HCT116 (cell line): ENCODE data around the gene HOGA1. TPM values are rescaled to one million over a fixed set of nuclear protein-coding genes. Genes with fewer than 3 reads are reported as not detected.
A peak's percentile ranks its signal among the peaks of the same experiment; 100 is the strongest.

Experiments used
- ATAC-seq: fragments of 200-7000 bp; cut with Tn5 transposase; 2 replicates; pipeline ENCODE4 v1.9.1; 2020; ENCODE audit warnings: mild to moderate bottlenecking, moderate library complexity
- BruUV-seq: library from RNA; stranded (reverse); fragments of 400-500 nt; replicated peaks from 2 replicates; lab custom pipeline; 2021; lab: Mats Ljungman, UMichigan
- CTCF ChIA-PET: fragments of 300-600 bp; sonication (Branson Sonifier 250); formaldehyde crosslinking; loops from one replicate; lab custom pipeline; 2021; ENCODE audit warnings: antibody characterized with exemption; lab: Charles Lee
- POLR2A ChIA-PET: fragments of 300-600, 350-600 bp; sonication (Branson Sonifier 250); formaldehyde crosslinking; loops from one replicate; lab custom pipeline; 2021; ENCODE audit warnings: antibody characterized with exemption; lab: Charles Lee
- RAD21 ChIA-PET, 2 experiments: fragments of 300-600 bp; sonication (Branson Sonifier 250); formaldehyde crosslinking; loops; one replicate each; lab custom pipeline; 2023; ENCODE audit warnings: low total read pairs in 2 of 2; ENCODE audit not compliant: uncharacterized antibody in 2 of 2, unreplicated experiment in 2 of 2, low non-redundant PET in 1 of 2; lab: Charles Lee
- DNase-seq: peaks from one replicate; pipeline ENCODE4 v3.0.0-alpha.2; 2010; ENCODE audit warnings: low read depth, low spot score
- H2AFZ ChIP-seq: fragments of 200-600 bp; shearing (Covaris generic), sonication (generic); 2 replicates; pipeline ENCODE4 v1.6.1; 2017; ENCODE audit warnings: low read depth, mixed run types, mixed read lengths, antibody characterized with exemption, low read length; ENCODE audit not compliant: poor library complexity, severe bottlenecking
- H3K27ac ChIP-seq: 2 replicates; pipeline ENCODE4 v1.5.1; 2012; ENCODE audit warnings: low read depth, low read length
- H3K27me3 ChIP-seq: fragments of 200-600 bp; sonication (generic); 2 replicates; pipeline ENCODE4 v1.6.1; 2016; ENCODE audit warnings: mixed run types, low read length, mixed read lengths; ENCODE audit not compliant: insufficient read depth
- H3K36me3 ChIP-seq, 2 experiments: fragments of 200-500 bp in 1 of 2; fragments of 200-600 bp in 1 of 2; sonication (Bioruptor generic) in 1 of 2; sonication (generic) in 1 of 2; 2 replicates each; pipeline versions ENCODE4 v1.5.1 to v1.6.1; 2014 to 2016; ENCODE audit warnings: low read length in 2 of 2, inconsistent platforms in 1 of 2, mixed read lengths in 1 of 2, mixed run types in 1 of 2; ENCODE audit not compliant: insufficient read depth in 2 of 2, control insufficient read depth in 1 of 2
- H3K4me1 ChIP-seq, 2 experiments: fragments of 200-600 bp in 1 of 2; sonication (generic) in 1 of 2; 2 replicates each; pipeline versions ENCODE4 v1.5.1 to v1.6.1; 2012 to 2017; ENCODE audit warnings: low read length in 2 of 2, inconsistent platforms in 1 of 2, mild to moderate bottlenecking in 1 of 2, mixed read lengths in 1 of 2, mixed run types in 1 of 2, moderate library complexity in 1 of 2; ENCODE audit not compliant: insufficient read depth in 2 of 2, control insufficient read depth in 1 of 2
- H3K4me2 ChIP-seq: fragments of 200-600 bp; sonication (generic); 2 replicates; pipeline ENCODE4 v1.6.1; 2017; ENCODE audit warnings: mixed run types, low read length, mixed read lengths
- H3K4me3 ChIP-seq, 2 experiments: fragments of 200-600 bp in 1 of 2; sonication (generic) in 1 of 2; replicated peaks in 1 of 2; 2 replicates each; pipeline ENCODE4 v1.5.1; 2011 to 2016; ENCODE audit warnings: low read length in 2 of 2, control low read depth in 1 of 2, low read depth in 1 of 2, mild to moderate bottlenecking in 1 of 2, mixed read lengths in 1 of 2, mixed run types in 1 of 2
- H3K79me2 ChIP-seq: fragments of 200-600 bp; sonication (generic); 2 replicates; pipeline ENCODE4 v1.6.1; 2017; ENCODE audit warnings: mild to moderate bottlenecking, mixed run types, low read length, moderate library complexity, mixed read lengths; ENCODE audit not compliant: insufficient read depth
- H3K9ac ChIP-seq: fragments of 200-600 bp; sonication (generic); 2 replicates; pipeline ENCODE4 v1.6.1; 2016; ENCODE audit warnings: low read length, mixed read lengths
- H3K9me2 ChIP-seq: fragments of 200-600 bp; sonication (generic), shearing (Covaris generic); 2 replicates; pipeline ENCODE4 v1.6.1; 2017; ENCODE audit warnings: mixed run types, mild to moderate bottlenecking, moderate library complexity; ENCODE audit not compliant: insufficient read depth
- H3K9me3 ChIP-seq, 2 experiments: fragments of 200-500 bp in 1 of 2; fragments of 200-600 bp in 1 of 2; sonication (Bioruptor generic) in 1 of 2; sonication (generic) in 1 of 2; 2 replicates each; pipeline ENCODE4 v1.6.1; 2014 to 2017; ENCODE audit warnings: low read length in 2 of 2, mixed read lengths in 2 of 2, inconsistent platforms in 1 of 2, low read depth in 1 of 2, mild to moderate bottlenecking in 1 of 2, mixed run types in 1 of 2, moderate library complexity in 1 of 2; ENCODE audit not compliant: control insufficient read depth in 1 of 2, insufficient read depth in 1 of 2
- H4K20me1 ChIP-seq: fragments of 200-600 bp; sonication (generic), shearing (Covaris generic); 2 replicates; pipeline ENCODE4 v1.6.1; 2017; ENCODE audit warnings: mixed run types, mild to moderate bottlenecking, moderate library complexity; ENCODE audit not compliant: insufficient read depth
- ATF3 ChIP-seq: IDR thresholded peaks from 2 replicates; pipeline ENCODE4 v1.6.1; 2012
- CBX3 ChIP-seq: IDR thresholded peaks from 2 replicates; pipeline ENCODE4 v1.6.1; 2012; ENCODE audit warnings: low read depth
- CTCF ChIP-seq, 3 experiments: fragments of 200-600 bp in 1 of 3; sonication (generic) in 1 of 3; IDR thresholded peaks in 2 of 3; conservative IDR thresholded peaks in 1 of 3; 2 replicates each; pipeline ENCODE4 v1.5.1; 2012 to 2017; ENCODE audit warnings: low read depth in 2 of 3, low read length in 2 of 3, antibody characterized with exemption in 1 of 3, borderline replicate concordance in 1 of 3, control low read depth in 1 of 3, mild to moderate bottlenecking in 1 of 3, mixed read lengths in 1 of 3, mixed run types in 1 of 3, moderate library complexity in 1 of 3; ENCODE audit not compliant: insufficient read depth in 1 of 3
- FOSL1 ChIP-seq: IDR thresholded peaks from 2 replicates; pipeline ENCODE4 v1.6.1; 2012; ENCODE audit warnings: low read depth
- POLR2A ChIP-seq: IDR thresholded peaks from 2 replicates; pipeline ENCODE4 v1.7.0; 2011; ENCODE audit warnings: borderline replicate concordance; ENCODE audit not compliant: insufficient read depth, insufficient read length; ENCODE audit errors: extremely low read depth
- YY1 ChIP-seq: IDR thresholded peaks from 2 replicates; pipeline ENCODE4 v1.6.1; 2011; ENCODE audit warnings: low read length, low read depth, moderate library complexity, mild to moderate bottlenecking; ENCODE audit not compliant: insufficient replicate concordance; ENCODE audit errors: extremely low read depth
- intact Hi-C: fragments of 100-400 bp; cut with micrococcal nuclease; formaldehyde crosslinking; loops from 2 replicates; pipeline ENCODE4 v1.10.0; 2022
- total RNA-seq: library from RNA; stranded (reverse); gene quantifications from one replicate; pipeline ENCODE4 v1.2.1, GENCODE V29; 2021; ENCODE audit not compliant: unreplicated experiment

Gene HOGA1
- total RNA-seq, 1 experiment from 2014 or later = 1.6 TPM

GRCh38 chr10:97538839-97539238 lies 45.4 kb upstream of the HOGA1 start:
- Histone ChIP-seq H3K36me3 (no peaks in the 10 kb centered on the region), H3K79me2 (no peaks in the 10 kb centered on the region), H3K27ac (no peak overlapping the region), H3K4me3 (no peak overlapping the region), H3K4me1 (peaks cover 48 to 64% of the 10 kb centered on the region in 2 experiments), H3K9me3 (no peaks in the 10 kb centered on the region), H3K9me2 (no peaks in the 10 kb centered on the region), H3K4me2 (no peak overlapping the region), H2AFZ (no peak overlapping the region), H3K27me3 (no peaks in the 10 kb centered on the region), H3K9ac (no peak overlapping the region), H4K20me1 (no peaks in the 10 kb centered on the region)
- RAD21 ChIA-PET = no interaction called here
- BruUV-seq = no TSS peak
- POLR2A ChIA-PET = no interaction called here
- TF ChIP-seq CBX3 (no peak), POLR2A (no peak), YY1 (no peak), FOSL1 (no peak)
- intact Hi-C loops = no loop called here
- no peak for DNase-seq
- no peak for ATAC-seq
- CTCF ChIA-PET = interaction anchor here (2.7 kb wide), 1 partner anchor 15 kb away, joined by 12 read pairs; no protein-coding TSS in a partner anchor

GRCh38 chr10:97539523-97540200 lies 44.5 kb upstream of the HOGA1 start:
- CTCF ChIA-PET = interaction anchor here (1.6 to 2.7 kb wide), 2 partner anchors 14 to 32 kb away, joined by 6 to 12 read pairs; partner anchors contain the start of gene ANKRD2
- no peak overlapping the region for H2AFZ ChIP-seq
- H3K79me2 ChIP-seq = peaks cover 6% of the 10 kb centered on the region; the same call in 1 of the 2 replicates
- peaks cover 54 to 63% of the 10 kb centered on the region in 2 experiments for H3K4me1 ChIP-seq
- no peak for ATAC-seq
- TF ChIP-seq ATF3 = no peak
- 0 out of 6 replicates have a peak, but pooled peaks of 1 of the 3 experiments have one; percentile 13 for TF ChIP-seq CTCF (IDR thresholded peaks at IDR 0.05 in 2 of 3, conservative IDR thresholded peaks at IDR 0.05 in 1 of 3; ENCODE audit: borderline replicate concordance in 1 of 3, insufficient read depth in 1 of 3, low read depth in 2 of 3, low read length in 2 of 3)
- TF ChIP-seq, all 23 proteins: peak for 1
- Histone ChIP-seq H4K20me1 (no peaks in the 10 kb centered on the region), H3K27ac (no peak overlapping the region), H3K4me2 (peak overlapping the region; percentile 15; the same call in 1 of the 2 replicates), H3K4me3 (no peak overlapping the region), H3K27me3 (no peaks in the 10 kb centered on the region), H3K9me3 (no peaks in the 10 kb centered on the region), H3K36me3 (no peaks in the 10 kb centered on the region), H3K9ac (no peak overlapping the region), H3K9me2 (no peaks in the 10 kb centered on the region)
- DNase-seq = no peak
- intact Hi-C loops = no loop called here
- no TSS peak for BruUV-seq
- ChIA-PET RAD21 (no interaction called here), POLR2A (no interaction called here)
